Keratinocyte (primary cell): ENCODE results near the gene CYFIP1. TPM values are rescaled to one million over a fixed set of nuclear protein-coding genes. Genes with fewer than 3 reads are reported as not detected.

ENCODE experiments used
- DNase-seq: peaks from one replicate; pipeline ENCODE4 v3.0.0-alpha.2; 2011; ENCODE audit warnings: low read depth, missing footprints, low spot score
- FAIRE-seq: peaks from 2 replicates; lab custom pipeline; 2011; peaks lifted over from hg19 to GRCh38; lab: Jason Lieb, UNC
- H2AFZ ChIP-seq: 2 replicates; pipeline ENCODE4 v1.6.0; 2012; ENCODE audit warnings: low read length, control low read depth, inconsistent platforms; ENCODE audit not compliant: control insufficient read depth
- H3K27ac ChIP-seq: 2 replicates; pipeline ENCODE4 v1.5.1; 2011; ENCODE audit warnings: low read length; ENCODE audit not compliant: control insufficient read depth, insufficient read depth
- H3K27me3 ChIP-seq: 3 replicates; pipeline ENCODE4 v1.6.0; 2011; ENCODE audit warnings: low read length; ENCODE audit not compliant: control insufficient read depth, insufficient read depth; ENCODE audit errors: extremely low read depth
- H3K36me3 ChIP-seq, 2 experiments: 2 replicates in 1 of 2; 3 replicates in 1 of 2; pipeline ENCODE4 v1.5.1; 2011; ENCODE audit warnings: low read length in 2 of 2, mild to moderate bottlenecking in 1 of 2; ENCODE audit not compliant: control insufficient read depth in 2 of 2, insufficient read depth in 2 of 2; ENCODE audit errors: extremely low read depth in 1 of 2
- H3K4me1 ChIP-seq: 3 replicates; pipeline ENCODE4 v1.5.1; 2011; ENCODE audit warnings: low read length; ENCODE audit not compliant: control insufficient read depth, insufficient read depth; ENCODE audit errors: extremely low read depth
- H3K4me2 ChIP-seq: 3 replicates; pipeline ENCODE4 v1.6.0; 2011; ENCODE audit warnings: low read depth, low read length; ENCODE audit not compliant: control insufficient read depth, insufficient read depth; ENCODE audit errors: extremely low read depth
- H3K4me3 ChIP-seq, 3 experiments: fragments of 200-600 bp in 1 of 3; sonication (generic) in 1 of 3; 2 replicates in 2 of 3; 3 replicates in 1 of 3; pipeline ENCODE4 v1.5.1; 2011 to 2016; ENCODE audit warnings: low read length in 3 of 3, mild to moderate bottlenecking in 3 of 3, control low read depth in 2 of 3, inconsistent platforms in 1 of 3, low read depth in 1 of 3, mixed read lengths in 1 of 3, mixed run types in 1 of 3, moderate library complexity in 1 of 3; ENCODE audit not compliant: control insufficient read depth in 2 of 3, insufficient read depth in 2 of 3; ENCODE audit errors: extremely low read depth in 1 of 3
- H3K79me2 ChIP-seq: 2 replicates; pipeline ENCODE4 v1.6.0; 2012; ENCODE audit warnings: low read length; ENCODE audit not compliant: control insufficient read depth, insufficient read depth
- H3K9ac ChIP-seq: 3 replicates; pipeline ENCODE4 v1.6.0; 2011; ENCODE audit warnings: low read length; ENCODE audit not compliant: control insufficient read depth, insufficient read depth; ENCODE audit errors: extremely low read depth
- H3K9me1 ChIP-seq: 3 replicates; pipeline ENCODE4 v1.6.0; 2011; ENCODE audit warnings: low read length; ENCODE audit not compliant: control insufficient read depth, insufficient read depth; ENCODE audit errors: extremely low read depth
- H3K9me3 ChIP-seq: 2 replicates; pipeline ENCODE4 v1.5.1; 2012; ENCODE audit warnings: low read depth, low read length; ENCODE audit not compliant: control insufficient read depth
- H4K20me1 ChIP-seq: 3 replicates; pipeline ENCODE4 v1.6.0; 2011; ENCODE audit warnings: low read length; ENCODE audit not compliant: control insufficient read depth, insufficient read depth; ENCODE audit errors: extremely low read depth
- CTCF ChIP-seq, 3 experiments: IDR thresholded peaks in 1 of 3; conservative IDR thresholded peaks in 1 of 3; optimal IDR thresholded peaks in 1 of 3; 2 replicates in 2 of 3; 3 replicates in 1 of 3; pipeline versions ENCODE3 to v1.5.1; 2011; ENCODE audit warnings: low read length in 3 of 3, mild to moderate bottlenecking in 3 of 3, moderate library complexity in 2 of 3, control low read depth in 1 of 3, inconsistent platforms in 1 of 3; ENCODE audit not compliant: insufficient read depth in 2 of 3; ENCODE audit errors: extremely low read depth in 1 of 3
- EZH2 ChIP-seq: IDR thresholded peaks from one replicate; pipeline ENCODE4 v1.6.1; 2012; ENCODE audit warnings: inconsistent platforms, mild to moderate bottlenecking, low read length, moderate library complexity
- dilution Hi-C: fragments of 300-500 bp; cut with MboI; formaldehyde crosslinking; loops from one replicate; pipeline ENCODE4 v1.7.0; 2020; ENCODE audit warnings: low sequenced_read_pairs; ENCODE audit not compliant: extremely low pct_ligation_motif_present
- polyA plus RNA-seq, 5 experiments: library from polyadenylated mRNA; depleted of rRNA in 3 of 5; stranded (reverse) in 3 of 5; stranded (forward) in 1 of 5; unstranded in 1 of 5; fragments of >200 nt; gene quantifications; 1 replicate in 1 of 5; 2 replicates in 3 of 5; 3 replicates in 1 of 5; pipeline versions ENCODE4 v1.2.1 to v1.2.3, GENCODE V29; 2011 to 2012; ENCODE audit warnings: missing spikeins in 2 of 5, low read depth in 1 of 5, low replicate concordance in 1 of 5

The CYFIP1 gene
- polyA plus RNA-seq, 1 donor (not counting 4 experiments of a cell fraction or from before 2014, with no cell fraction given) = 72.3 TPM

GRCh38 chr15:22880068-22880980, 99.8 kb downstream of the CYFIP1 start:
- no peak for FAIRE-seq
- peaks cover 14 to 35% of the 10 kb centered on the region in 2 experiments for H3K36me3 ChIP-seq

GRCh38 chr15:22878103-22878502, 102.1 kb downstream of the CYFIP1 start:
- DNase-seq (no peak), FAIRE-seq (no peak)
- TF ChIP-seq EZH2 (no peak), CTCF (optimal IDR thresholded peaks at IDR 0.05 in 1 of 3, IDR thresholded peaks at IDR 0.05 in 1 of 3, conservative IDR thresholded peaks at IDR 0.05 in 1 of 3; ENCODE audit: extremely low read depth in 1 of 3, insufficient read depth in 2 of 3, low read length in 3 of 3) (no peak)
- H3K36me3 ChIP-seq = peaks cover 14 to 50% of the 10 kb centered on the region in 2 experiments
- no peak overlapping the region for H3K9ac ChIP-seq
- no peaks in the 10 kb centered on the region for H4K20me1 ChIP-seq
- H3K4me2 ChIP-seq = no peak overlapping the region
- dilution Hi-C loops = no loop called here
- no peak overlapping the region for H2AFZ ChIP-seq
- no peaks in the 10 kb centered on the region for H3K27me3 ChIP-seq
- H3K9me3 ChIP-seq = no peaks in the 10 kb centered on the region
- no peak overlapping the region for H3K4me3 ChIP-seq
- no peaks in the 10 kb centered on the region for H3K9me1 ChIP-seq
- no peak overlapping the region for H3K27ac ChIP-seq
- H3K79me2 ChIP-seq = no peaks in the 10 kb centered on the region
- H3K4me1 ChIP-seq = no peaks in the 10 kb centered on the region

More at GRCh38 chr15:22880068-22880980, 99.8 kb downstream of the CYFIP1 start:
- DNase-seq = no peak
- no peaks in the 10 kb centered on the region for H3K9me1 ChIP-seq
- no peak overlapping the region for H2AFZ ChIP-seq
- no peaks in the 10 kb centered on the region for H3K27me3 ChIP-seq
- no peaks in the 10 kb centered on the region for H3K4me1 ChIP-seq
- H4K20me1 ChIP-seq = no peaks in the 10 kb centered on the region
- dilution Hi-C loops = no loop called here
- TF ChIP-seq CTCF (optimal IDR thresholded peaks at IDR 0.05 in 1 of 3, IDR thresholded peaks at IDR 0.05 in 1 of 3, conservative IDR thresholded peaks at IDR 0.05 in 1 of 3; ENCODE audit: extremely low read depth in 1 of 3, insufficient read depth in 2 of 3, low read length in 3 of 3) (no peak), EZH2 (no peak)
- H3K4me3 ChIP-seq = no peak overlapping the region
- no peaks in the 10 kb centered on the region for H3K9me3 ChIP-seq
- H3K27ac ChIP-seq = no peak overlapping the region
- H3K9ac ChIP-seq = no peak overlapping the region
- no peaks in the 10 kb centered on the region for H3K79me2 ChIP-seq
- H3K4me2 ChIP-seq = no peak overlapping the region
